HG03442 (cell line): ENCODE results near the gene MAPK8IP1.

Experiments used
- ATAC-seq: cut with Tn5 transposase; IDR thresholded peaks from one replicate; pipeline ENCODE4 v1.9.1; 2021; ENCODE audit warnings: mild to moderate bottlenecking, moderate library complexity; ENCODE audit not compliant: unreplicated experiment

The MAPK8IP1 gene

DNA sequence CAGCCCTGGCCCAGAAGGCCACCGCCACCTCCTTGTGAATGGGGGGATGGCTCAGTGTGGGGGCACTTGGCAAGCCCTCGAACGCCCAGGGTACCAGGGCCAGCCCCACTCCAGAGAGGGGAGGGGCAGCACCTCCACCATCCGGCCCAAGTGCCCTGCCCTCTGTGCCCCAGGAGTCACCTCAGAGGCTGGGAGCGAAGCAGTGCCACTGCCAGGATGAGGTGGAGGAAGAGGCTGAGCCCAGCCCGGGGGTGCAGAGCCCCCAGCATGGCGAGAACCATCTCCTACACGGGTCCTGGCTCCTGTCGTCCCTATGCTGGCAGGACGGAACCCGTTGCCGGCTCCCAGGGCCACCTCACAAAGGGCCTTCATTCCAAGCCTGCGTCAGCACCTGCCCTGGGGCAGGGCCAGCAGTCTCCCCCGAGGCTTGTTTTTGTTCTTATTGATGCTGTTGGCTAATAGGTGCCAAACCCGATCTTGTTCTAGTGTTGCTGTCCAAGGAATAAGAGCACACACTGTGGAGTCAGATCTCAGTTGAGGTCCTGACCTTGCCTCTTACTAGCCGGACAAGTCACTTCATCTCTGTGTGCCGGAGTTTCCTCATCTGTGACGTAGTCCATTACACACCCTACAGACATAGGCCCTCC lies 21.6 kb downstream of the MAPK8IP1 start, which contains the start of gene FREY1:
TSS of gene FREY1 (minus strand) at position 307 of the 647 bp plus-strand sequence. CDS start at position 281, 26 bp downstream.
- no peak for ATAC-seq

DNA sequence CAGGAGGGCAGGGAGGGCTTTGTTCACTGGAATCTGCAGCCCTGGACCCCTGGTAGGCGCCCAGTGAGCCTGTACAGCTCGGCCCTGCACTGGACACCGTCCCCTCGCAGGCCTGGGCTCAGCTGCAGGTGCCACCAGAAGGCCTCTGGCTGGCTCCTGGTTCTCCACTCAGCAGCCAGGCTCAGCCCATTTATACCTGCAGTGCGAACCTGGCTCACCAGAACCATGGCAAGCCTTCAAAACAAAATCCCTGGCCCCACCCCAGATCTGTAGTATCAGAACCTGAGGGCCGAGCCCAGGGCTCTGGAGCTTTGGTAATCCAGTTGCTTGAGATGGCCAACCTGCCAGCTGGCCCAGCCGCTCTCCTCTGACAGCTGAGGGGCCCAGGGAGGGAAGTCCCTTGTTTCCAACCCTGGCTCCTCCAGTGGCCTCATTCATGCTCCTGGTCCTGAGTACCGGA lies 22.5 kb downstream of the MAPK8IP1 start:
- ATAC-seq, result no peak

DNA sequence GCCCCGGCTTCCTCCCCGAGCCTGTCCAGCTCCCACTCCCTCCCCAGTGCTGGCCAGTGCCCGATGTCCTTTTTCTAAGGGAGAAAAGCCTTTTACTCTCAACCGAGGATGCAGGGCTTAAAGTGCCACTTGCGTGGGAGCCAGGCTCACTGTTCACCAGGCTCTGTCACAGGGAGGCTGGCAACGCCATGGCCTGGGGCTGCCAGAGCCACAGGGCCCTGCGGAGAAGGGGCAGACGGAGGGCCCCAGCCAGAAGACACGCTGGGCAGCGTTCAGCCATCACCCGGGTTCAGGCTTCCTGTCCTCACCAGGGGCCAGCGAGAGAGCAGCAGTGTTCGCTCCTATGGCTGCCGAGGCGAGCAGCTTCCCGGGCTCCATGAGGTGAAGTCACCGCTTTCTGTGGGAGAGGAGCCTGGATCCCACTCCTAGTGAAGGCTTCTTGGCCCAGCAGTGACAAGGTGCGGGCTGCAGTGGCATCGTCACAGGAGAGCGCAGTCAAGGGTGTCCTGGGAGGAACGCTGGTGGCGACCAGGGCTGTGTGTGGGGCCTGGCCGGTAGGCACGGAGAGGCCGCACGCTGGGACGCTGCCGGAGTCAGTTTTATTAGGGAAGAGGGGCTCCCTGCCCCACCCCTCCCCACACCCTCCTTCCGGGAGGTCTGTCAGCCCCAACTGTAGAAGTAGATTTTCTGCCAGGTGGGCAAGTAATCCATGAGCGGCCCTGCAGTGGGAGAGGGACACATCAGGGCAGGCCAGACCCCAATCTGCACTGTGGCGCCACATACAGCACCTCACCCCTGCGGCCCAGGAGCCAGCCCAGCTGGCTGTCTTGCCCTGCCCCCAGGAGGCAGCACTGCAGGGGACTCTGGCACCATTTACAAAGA lies 24.4 kb downstream of the MAPK8IP1 start:
- no peak for ATAC-seq

DNA sequence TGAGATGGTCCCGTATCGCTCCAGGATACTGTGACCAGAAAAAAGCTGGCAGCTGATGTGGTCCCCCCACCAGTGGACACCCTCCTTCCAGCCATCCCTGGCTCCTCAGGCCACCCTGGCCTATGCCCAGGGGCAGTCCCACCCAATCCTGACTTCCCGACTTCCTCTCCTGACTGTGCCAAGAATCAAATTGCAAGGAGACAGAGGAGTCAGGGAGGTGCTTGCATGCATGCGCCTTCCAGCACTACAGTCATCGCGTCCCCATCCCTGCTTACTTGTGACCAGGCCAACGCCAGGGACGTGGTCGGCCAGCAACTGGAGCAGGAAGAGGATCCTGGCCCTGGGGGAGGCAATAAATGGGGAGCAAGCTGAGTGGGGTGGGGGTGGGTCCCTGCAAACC lies 25.2 kb downstream of the MAPK8IP1 start:
- no peak for ATAC-seq

DNA sequence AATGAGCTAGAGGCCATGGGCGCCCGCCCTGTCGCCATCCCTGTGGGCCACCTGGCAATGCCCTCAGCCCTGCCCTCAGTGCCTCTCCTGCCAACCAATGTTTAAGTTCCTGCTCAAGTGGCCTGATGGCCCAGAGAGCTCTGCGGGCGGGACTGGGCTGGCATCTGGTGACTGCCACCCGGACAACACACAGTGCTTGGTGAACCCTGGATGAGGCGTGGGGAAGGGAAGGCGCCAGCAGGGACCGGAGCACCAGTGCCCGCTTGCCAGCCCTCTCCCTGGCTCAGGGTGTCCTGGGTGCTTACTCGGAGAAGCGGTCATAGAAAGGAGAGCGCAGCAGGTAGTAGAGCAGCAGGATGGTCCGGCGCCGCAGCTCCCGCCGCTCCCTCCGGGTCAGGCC lies 28.1 kb downstream of the MAPK8IP1 start:
- ATAC-seq, result no peak

DNA sequence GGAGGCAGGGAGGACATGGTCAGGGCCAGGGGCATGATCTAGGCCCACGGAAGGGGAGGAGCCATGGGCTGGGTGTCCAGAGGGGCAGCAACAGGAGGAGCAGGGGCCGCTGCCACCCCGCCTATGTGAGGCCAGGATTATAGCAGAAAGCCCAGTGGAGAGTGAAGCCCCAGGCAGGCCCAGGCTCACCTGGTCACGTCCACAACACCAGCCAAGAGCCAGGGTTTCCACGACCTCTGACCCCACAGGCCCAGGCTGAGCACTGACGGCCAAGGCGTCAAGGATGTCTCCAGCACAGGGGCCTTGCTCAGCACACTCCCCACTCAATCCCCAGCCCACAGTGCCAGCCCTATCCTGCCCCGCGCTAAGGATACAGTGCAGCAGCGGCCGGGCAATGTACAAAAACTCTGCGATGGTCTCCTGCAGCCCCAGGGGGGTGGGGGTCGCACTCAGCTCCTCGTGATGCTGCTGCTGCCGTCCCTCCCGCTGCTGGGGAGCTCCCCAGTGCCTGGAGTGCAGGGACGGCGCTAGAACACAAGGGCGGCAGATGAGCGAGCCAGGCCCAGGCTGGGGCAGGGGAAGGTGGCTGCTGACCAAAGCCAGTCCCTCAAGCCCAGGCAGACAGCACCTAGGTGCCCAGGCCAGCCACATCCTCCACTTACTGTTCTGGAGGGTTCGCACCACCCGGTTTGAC lies 28.6 kb downstream of the MAPK8IP1 start:
- ATAC-seq, result no peak

DNA sequence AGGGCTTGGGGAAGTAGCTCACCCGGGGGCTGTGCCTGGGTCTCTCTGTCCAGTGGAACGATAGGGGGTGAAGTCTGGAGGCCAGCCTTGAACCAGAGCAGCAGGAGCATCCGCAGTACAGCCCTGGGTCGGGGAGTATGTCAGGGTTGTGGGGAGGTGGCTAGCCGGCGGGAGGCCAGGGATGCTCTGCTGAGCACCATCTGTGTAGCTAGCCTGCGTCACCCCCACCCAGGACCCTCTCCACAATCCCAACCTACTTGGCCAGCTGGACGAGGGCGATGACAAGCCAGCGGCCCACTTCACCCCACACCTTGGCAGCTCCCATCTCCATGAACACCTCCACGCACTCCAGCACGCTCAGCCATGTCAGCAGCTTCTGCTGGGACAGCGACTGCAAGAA lies 30.0 kb downstream of the MAPK8IP1 start:
- ATAC-seq, result no peak

DNA sequence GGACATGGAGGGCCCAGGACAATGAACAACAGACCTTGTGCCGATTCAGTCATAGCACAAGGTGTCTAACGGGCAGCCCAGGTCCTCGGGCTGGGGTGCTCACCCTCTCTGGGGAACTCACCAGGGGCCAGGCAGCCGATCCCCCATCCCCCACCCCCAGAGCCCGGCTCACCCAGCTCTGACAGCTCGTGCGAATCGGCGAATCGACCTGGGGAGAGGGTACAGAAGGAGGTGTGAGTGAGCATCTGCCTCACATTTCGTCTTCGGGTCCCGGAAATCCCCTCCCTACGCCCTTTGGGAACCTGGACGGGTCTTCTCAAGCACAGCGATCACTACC lies 31.8 kb downstream of the MAPK8IP1 start:
- ATAC-seq, result no peak

DNA sequence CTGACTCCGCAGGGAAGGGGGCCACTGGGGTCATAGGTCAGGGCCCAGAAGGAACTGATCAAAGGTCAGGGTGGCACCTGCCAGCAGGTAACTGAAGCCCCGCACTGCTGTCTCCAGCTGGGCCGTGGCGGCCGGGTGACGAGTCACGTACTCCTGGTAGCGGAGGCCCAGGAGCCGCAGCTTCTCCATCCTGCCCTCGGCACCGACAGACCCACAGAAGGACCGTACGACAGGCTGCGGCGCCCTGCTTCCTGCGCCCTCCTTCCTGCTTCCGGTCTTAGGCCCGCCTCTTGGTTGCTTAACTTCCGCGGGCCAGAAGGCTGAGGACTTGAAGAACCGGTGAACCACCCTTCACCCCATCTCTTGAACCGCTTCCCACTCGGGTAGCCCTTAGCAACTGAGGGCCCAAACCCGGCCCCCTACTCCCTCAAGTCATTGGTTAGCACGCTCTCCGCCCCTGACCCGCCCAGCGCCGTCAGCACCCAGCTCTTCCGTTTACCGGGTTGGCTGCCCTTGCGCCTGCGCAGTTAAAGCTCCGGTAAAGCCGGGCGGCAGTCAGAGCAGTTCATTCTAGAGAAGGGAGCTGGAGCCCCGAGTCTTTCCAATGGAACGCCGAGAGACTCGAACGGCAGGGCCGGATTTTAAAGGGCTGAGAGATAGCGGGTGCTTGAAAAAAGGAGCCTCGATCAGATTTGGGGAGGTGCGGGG lies 32.3 kb downstream of the MAPK8IP1 start, which contains the start of gene PEX16:
TSS of gene PEX16 (minus strand) at position 255 of the 708 bp plus-strand sequence. CDS start at position 189, 66 bp downstream.
- peak; percentile 87 for ATAC-seq

DNA sequence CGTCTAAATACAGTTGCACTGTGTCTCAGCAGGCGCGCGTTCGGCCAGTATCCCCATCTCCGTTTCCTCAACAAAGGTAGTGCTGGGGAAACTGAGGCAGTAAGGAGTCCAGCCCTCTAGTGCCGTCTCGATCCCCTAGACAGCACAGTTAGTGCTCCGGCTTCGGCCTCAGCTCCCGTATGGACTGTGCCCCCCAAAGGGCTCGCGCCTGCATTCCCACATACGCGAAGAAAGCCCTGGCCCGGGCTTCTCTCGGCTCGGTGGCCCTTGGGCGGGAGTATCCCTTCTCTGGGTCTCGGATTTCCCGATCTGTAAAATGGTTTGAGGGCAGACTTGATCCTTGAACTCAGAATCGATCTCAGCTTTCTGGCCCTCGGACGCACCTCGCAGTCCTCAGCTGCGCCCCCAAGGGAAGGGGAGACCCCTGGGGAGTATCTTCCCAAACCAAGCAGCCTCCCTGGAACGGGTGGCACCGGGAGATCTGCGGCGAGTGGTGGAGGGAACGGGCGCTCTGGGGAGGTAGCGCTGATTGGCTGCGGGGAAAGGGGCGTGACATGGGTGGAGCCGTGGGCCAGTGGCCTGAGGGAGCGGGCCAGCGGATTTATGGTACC lies 33.0 kb downstream of the MAPK8IP1 start:
- ATAC-seq, result peak; percentile 34

DNA sequence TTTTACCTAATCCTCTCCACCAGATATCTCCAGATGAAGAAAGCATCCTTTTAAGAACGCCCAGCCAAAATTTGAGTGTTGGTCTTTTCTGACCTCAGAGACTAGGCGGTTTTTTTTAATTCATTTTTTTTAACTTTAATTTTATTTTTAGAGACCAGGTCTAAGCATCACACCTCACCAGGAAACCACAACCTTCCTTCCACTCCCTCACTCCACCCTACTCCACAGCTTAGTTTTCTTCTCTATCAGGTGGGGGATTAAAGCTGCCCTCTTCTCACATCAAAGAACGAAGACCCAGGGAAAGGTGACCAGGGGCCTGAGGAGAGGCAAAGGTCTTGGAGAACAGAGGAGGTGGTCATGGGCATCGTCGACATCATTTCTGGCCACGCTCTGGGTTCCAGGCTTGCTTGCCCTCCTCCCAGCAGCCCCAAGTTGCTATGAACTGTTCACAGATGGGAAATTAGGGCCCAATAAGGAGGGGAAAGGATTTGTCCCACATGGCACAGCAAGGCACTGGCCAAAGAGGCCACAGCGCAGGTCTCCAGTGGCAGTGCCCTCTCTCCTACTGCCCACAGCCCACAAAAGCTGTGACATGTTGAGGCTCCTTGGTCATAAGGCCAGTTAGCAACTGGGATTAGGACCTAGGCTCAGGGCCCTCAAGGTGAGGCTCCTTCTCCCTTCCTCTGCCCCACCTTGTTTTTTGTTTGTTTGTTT lies 33.7 kb downstream of the MAPK8IP1 start:
- ATAC-seq, result no peak

DNA sequence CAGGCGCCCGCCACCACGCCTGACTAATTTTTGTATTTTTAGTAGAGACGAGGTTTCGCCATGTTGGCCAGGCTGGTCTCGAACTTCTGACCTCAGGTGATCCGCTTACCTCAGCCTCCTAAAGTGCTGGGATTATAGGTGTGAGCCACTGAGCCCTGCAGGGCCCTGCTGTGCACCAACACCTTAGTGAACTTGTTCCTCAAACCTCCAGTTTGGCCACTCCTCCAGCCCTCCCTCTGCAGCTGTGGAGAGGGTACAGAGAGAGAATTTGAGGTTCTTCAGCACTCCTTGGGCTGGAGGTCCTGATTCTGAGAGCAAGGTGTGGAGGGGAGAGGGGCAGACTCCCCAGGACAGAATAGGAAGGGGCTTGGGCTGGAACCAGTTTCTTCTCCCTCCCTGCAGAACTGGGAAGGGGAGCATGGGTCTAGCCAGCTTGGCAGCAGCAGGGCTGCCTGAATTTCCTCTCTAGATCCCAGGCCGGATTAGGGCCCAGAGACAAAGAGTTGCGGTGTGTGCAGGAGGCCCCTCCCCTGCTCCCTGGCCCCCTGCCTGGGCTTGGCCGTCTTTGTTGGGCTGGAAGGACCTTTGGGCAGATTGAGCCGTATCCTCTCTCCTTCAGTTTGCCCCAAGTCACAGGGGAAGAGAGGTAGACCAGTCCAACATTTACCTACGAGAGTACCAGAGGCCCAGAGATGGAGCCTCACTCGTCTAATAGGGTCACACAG lies 34.5 kb downstream of the MAPK8IP1 start:
- no peak for ATAC-seq

DNA sequence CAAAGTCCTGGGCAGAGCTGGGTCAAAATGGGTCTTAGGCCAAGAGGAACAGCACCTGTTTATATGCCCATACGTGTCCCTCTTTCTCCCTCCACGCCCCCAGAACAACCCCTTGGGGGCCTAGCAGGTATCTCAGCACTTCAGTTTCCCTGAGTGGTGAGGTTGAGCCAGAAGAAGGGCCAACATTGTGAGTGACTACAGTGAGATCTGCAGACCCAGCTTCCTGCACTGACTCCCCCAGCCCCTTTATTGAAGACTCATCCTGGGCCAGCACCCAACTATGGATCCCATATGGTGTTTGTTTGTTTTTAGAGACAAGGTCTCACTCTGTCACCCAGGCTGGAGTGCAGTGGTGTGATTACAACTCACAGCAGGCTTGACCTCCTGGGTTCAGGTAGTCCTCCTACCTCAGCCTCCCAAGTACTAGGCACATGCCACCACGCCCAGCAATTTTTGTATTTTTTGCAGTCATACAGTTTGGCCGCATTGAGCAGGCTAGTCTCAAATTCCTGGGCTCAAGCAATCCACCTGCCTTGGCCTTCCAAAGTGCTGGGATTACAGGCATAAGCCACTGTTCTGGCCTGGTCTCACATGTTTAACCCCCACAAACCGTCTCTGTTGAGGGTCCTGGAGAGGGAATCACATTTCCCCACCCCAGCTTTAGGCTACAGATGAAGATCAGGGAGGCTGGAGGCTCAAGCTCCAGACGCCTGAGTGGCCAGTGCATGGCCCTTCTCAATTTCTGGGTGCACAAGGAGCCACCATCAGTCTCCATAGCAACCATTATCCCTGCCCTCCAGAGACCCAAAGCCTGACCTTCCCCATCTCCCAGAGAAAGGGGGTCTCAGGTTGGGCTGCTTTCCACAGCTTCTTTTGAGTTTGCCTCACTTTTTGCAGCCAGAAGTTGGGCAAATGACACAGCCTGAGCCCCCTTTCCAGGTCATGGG lies 35.4 kb downstream of the MAPK8IP1 start:
- ATAC-seq, result no peak

DNA sequence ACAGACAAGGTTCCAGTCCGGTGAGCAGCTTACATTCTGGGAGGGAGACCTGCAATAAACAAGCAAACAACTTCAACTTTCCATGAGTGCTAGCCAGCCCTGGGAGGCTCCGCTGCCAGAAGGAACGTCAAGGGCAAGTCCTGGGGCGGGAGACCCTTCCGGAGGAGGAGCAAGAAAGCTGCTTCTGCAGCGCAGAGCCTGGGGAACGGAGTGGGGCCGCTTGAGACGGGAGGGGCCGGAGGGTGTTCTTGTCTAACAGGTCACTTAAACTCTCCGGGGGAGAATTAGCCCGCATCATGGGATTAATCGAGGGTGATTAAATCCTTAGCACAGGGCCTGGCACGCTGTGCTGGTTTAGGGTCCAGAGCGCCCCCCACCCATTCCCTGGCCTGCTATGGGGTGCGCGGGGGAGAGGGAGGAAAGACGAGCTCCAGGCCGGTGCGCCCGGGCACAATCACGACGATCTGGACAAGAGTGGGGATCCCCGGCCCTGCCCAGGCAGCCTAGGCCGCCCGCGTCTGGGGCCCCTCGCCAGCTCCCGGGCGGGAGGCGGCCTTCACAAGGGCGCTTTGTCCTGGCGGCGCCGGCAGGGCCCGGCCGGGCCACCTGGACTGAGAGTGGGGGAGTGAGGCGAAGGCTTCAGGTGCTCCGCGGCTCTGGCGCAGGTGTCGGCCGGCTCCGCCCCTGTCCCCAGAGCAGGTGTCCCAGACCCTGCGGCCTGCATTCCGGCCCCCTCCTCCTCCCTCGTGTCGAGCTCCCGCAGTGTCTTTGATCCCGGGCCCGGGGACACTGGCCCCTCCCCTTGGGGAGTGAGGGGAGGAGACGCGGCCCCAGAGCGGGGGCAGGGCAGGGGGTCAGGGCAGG lies 36.3 kb downstream of the MAPK8IP1 start:
- ATAC-seq, result no peak

DNA sequence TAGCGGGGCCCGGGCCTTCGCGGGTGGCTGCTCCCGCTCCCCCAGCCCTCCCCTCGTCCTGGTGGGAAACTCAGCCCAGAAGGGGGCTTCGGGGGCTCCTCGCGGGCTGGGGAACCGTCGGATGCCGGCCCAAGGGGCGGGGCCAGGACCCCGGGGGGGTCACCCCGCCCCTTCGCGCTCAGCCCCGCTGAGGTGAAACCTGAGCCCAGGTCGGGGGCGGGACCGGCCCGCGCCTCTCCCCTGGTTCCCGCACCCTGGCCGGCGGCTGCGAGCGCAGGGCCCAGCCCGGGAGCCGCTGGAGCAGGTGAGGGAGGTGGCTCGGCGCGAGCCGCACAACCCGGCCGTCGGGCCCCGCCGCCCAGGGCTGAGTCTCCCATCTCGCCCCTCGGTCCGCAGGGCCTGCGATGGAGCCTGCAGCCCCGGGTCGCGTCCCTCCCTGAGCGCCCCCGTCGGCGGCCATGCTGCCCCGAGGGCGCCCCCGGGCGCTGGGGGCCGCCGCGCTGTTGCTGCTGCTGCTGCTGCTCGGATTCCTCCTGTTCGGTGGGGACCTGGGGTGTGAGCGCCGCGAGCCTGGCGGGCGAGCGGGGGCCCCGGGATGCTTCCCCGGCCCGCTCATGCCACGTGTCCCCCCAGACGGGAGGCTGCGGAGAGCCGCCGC lies 37.1 kb downstream of the MAPK8IP1 start, which contains the start of gene LARGE2:
TSS of gene LARGE2 (plus strand) at position 232 of the 658 bp plus-strand sequence. CDS start at position 459, 227 bp downstream.
- no peak for ATAC-seq
